ENCODE results near the gene CTR9. TPM values are rescaled to one million over a fixed set of nuclear protein-coding genes. Genes with fewer than 3 reads are reported as not detected.

The CTR9 gene
- total and polyA plus RNA-seq, 10 donors: 13.8 to 44.4 (median 32.9) TPM

- peak overlapping the region in 1 of 8 donors; percentile 5 for H3K27ac ChIP-seq
- no peak for DNase-seq
- intact Hi-C loops (cut with DNase I; ENCODE audit: low total_unique reads): no loop called here
- no peak overlapping the region for H3K4me3 ChIP-seq
- no peaks in the 10 kb centered on the region for H3K4me1 ChIP-seq
- H3K9me3 ChIP-seq: no peaks in the 10 kb centered on the region
- 75 to 95% (median 92%) methylated on average over 13 of the region's 13 CpGs for WGBS, 5 donors
- peaks cover 0 to 60% (median 8%) of the 10 kb centered on the region in 6 donors for H3K36me3 ChIP-seq
- no peaks in the 10 kb centered on the region for H3K27me3 ChIP-seq (replicated peaks in 1 of 7)
- TF ChIP-seq CTCF (IDR thresholded peaks at IDR 0.05 in 8 of 11, conservative IDR thresholded peaks at IDR 0.05 in 3 of 11) (no peak), POLR2AphosphoS5 (IDR thresholded peaks at IDR 0.05) (no peak), POLR2A (IDR thresholded peaks at IDR 0.05) (no peak)
These were observed 27.3 kb downstream of the CTR9 start for GRCh38 chr11:10778217-10778970.

GRCh38 chr11:10779086-10779485 is 28.0 kb downstream of the CTR9 start:
- TF ChIP-seq CTCF (IDR thresholded peaks at IDR 0.05 in 8 of 11, conservative IDR thresholded peaks at IDR 0.05 in 3 of 11) (no peak), POLR2A (IDR thresholded peaks at IDR 0.05) (no peak), POLR2AphosphoS5 (IDR thresholded peaks at IDR 0.05) (no peak)
- H3K27ac ChIP-seq: no peak overlapping the region
- peaks cover 0 to 55% (median 6%) of the 10 kb centered on the region in 6 donors for H3K36me3 ChIP-seq
- no peaks in the 10 kb centered on the region for H3K9me3 ChIP-seq
- intact Hi-C loops (cut with DNase I; ENCODE audit: low total_unique reads): no loop called here
- 59 to 85% (median 66%) methylated on average over 1 of the region's 1 CpG for WGBS, 5 donors
- H3K4me1 ChIP-seq: no peaks in the 10 kb centered on the region
- DNase-seq: no peak
- no peak overlapping the region for H3K4me3 ChIP-seq
- no peaks in the 10 kb centered on the region for H3K27me3 ChIP-seq (replicated peaks in 1 of 7)

GRCh38 chr11:10780040-10780439 is 29.0 kb downstream of the CTR9 start:
- H3K9me3 ChIP-seq: no peaks in the 10 kb centered on the region
- no peak overlapping the region for H3K4me3 ChIP-seq
- WGBS, 5 donors: 92 to 97% (median 95%) methylated on average over 2 of the region's 2 CpGs
- intact Hi-C loops (cut with DNase I; ENCODE audit: low total_unique reads): loop anchor here (10.0 kb wide), 1 partner anchor 1015 kb away; no protein-coding TSS in a partner anchor
- no peaks in the 10 kb centered on the region for H3K27me3 ChIP-seq (replicated peaks in 1 of 7)
- no peak overlapping the region for H3K27ac ChIP-seq
- no peak for DNase-seq
- H3K36me3 ChIP-seq: peaks cover 0 to 45% (median 3%) of the 10 kb centered on the region in 6 donors
- no peaks in the 10 kb centered on the region for H3K4me1 ChIP-seq
- TF ChIP-seq CTCF (IDR thresholded peaks at IDR 0.05 in 8 of 11, conservative IDR thresholded peaks at IDR 0.05 in 3 of 11): no peak
- TF ChIP-seq POLR2A (IDR thresholded peaks at IDR 0.05): no peak
- no peak for TF ChIP-seq POLR2AphosphoS5 (IDR thresholded peaks at IDR 0.05)
